Posterior vena cava (tissue), 2 donors: ENCODE measurements around the gene ELMO3. TPM values are rescaled to one million over a fixed set of nuclear protein-coding genes. Genes with fewer than 3 reads are reported as not detected.

ENCODE experiments used
- DNase-seq: peaks from one replicate; pipeline ENCODE4 v3.0.0-alpha.2; 2020; ENCODE audit warnings: low spot score
- intact Hi-C, 2 donors: fragments of 100-400 bp; cut with DNase I; formaldehyde crosslinking; loops; one replicate each; pipeline versions ENCODE4 v1.14.1 to v1.14.2; 2022 to 2023
- microRNA-seq, 2 donors: library from miRNA; unstranded; fragments of <30 nt; microRNA quantifications; one replicate each; pipeline ENCODE4 v1.2.0, GENCODE V29; 2020 to 2021; ENCODE audit warnings: borderline microRNAs expressed in 2 of 2
- total RNA-seq, 2 donors: library from RNA; stranded (reverse); fragmentation: NEBNext Ultra II Directional; extraction: Animal tissue kit (Norgen Biotek cat#: 25700); gene quantifications; one replicate each; pipeline ENCODE4 v1.2.1, GENCODE V29; 2021
- donor health status: DM: yes; HTN: yes; CAD: no.
- donor health status: DM: yes; HTN: yes; CAD: no.

ELMO3 gene
- total RNA-seq, 2 donors from 2014 or later, result 0.93 to 1.2 TPM

GRCh38 chr16:67246081-67246755 lies 47.3 kb downstream of the ELMO3 start:
- DNase-seq, result peak; percentile 93
- intact Hi-C loops, result no loop called here

GRCh38 chr16:67246756-67247191 lies 47.8 kb downstream of the ELMO3 start:
- intact Hi-C loops, result no loop called here

GRCh38 chr16:67247192-67248072 lies 48.5 kb downstream of the ELMO3 start, which contains the start of gene FHOD1:
FHOD1 (minus strand) TSS chr16:67247481; CDS start chr16:67247410, 71 bp downstream.
- DNase-seq, result peak; percentile 100
- intact Hi-C loops, result no loop called here

More at GRCh38 chr16:67246756-67247191, 47.8 kb downstream of the ELMO3 start:
- DNase-seq, result no peak

- no peak for DNase-seq
- intact Hi-C loops, result no loop called here
Measured at GRCh38 chr16:67248073-67248400, 49.1 kb downstream of the ELMO3 start.

- intact Hi-C loops, result no loop called here
Measured at GRCh38 chr16:67248401-67249177, 49.7 kb downstream of the ELMO3 start, which contains the start of gene SLC9A5. SLC9A5 (plus strand) TSS chr16:67248979; CDS start chr16:67249015, 36 bp downstream.

GRCh38 chr16:67249178-67250044 lies 50.5 kb downstream of the ELMO3 start:
- intact Hi-C loops, result no loop called here
- DNase-seq, result no peak

More at GRCh38 chr16:67248401-67249177, 49.7 kb downstream of the ELMO3 start, which contains the start of gene SLC9A5:
- DNase-seq, result no peak

GRCh38 chr16:67250045-67250327 lies 51.1 kb downstream of the ELMO3 start:
- DNase-seq, result peak; percentile 2

GRCh38 chr16:67252609-67253497 lies 53.9 kb downstream of the ELMO3 start:
- DNase-seq, result peak; percentile 65

More at GRCh38 chr16:67250045-67250327, 51.1 kb downstream of the ELMO3 start:
- intact Hi-C loops, result no loop called here

More at GRCh38 chr16:67252609-67253497, 53.9 kb downstream of the ELMO3 start:
- intact Hi-C loops, result no loop called here

Small RNA genes lying within 50 kb of the gene (microRNA-seq; reads per million reads assigned to microRNA genes)
- 137 to 214 reads per million in 2 donors for gene MIR328

Other genes with a start within 250 kb of the ELMO3 start
- 1 to 10 TPM in 1 of 2 donors, under 1 TPM in 1; 0.10 to 1.3 TPM for gene CES3, start 237.9 kb upstream of the ELMO3 start, total RNA-seq
- 1 to 10 TPM; 2.8 to 7.4 TPM for gene CES4A, start 210.5 kb upstream of the ELMO3 start, total RNA-seq
- gene CBFB, start 170.0 kb upstream of the ELMO3 start, total RNA-seq, result 10 to 100 TPM; 39.7 to 42.0 TPM
- gene PHAF1, start 89.2 kb upstream of the ELMO3 start, total RNA-seq, result 10 to 100 TPM; 10.4 to 12.0 TPM
- 10 to 100 TPM; 13.0 to 22.0 TPM for gene B3GNT9, start 48.1 kb upstream of the ELMO3 start, total RNA-seq
- gene TRADD, start 39.2 kb upstream of the ELMO3 start, total RNA-seq, result 10 to 100 TPM; 15.6 to 17.4 TPM
- gene FBXL8, start 39.2 kb upstream of the ELMO3 start, total RNA-seq, result 10 to 100 TPM in 1 of 2 donors, 1 to 10 TPM in 1; 9.2 to 13.0 TPM
- 10 to 100 TPM; 25.8 to 40.1 TPM for gene HSF4, start 34.4 kb upstream of the ELMO3 start, total RNA-seq
- 10 to 100 TPM; 18.8 to 31.6 TPM for gene NOL3, start 28.6 kb upstream of the ELMO3 start, total RNA-seq
- gene MATCAP1, start 15.2 kb upstream of the ELMO3 start, total RNA-seq, result 10 to 100 TPM; 18.3 to 22.1 TPM
- 1 to 10 TPM; 1.6 to 3.1 TPM for gene EXOC3L1, start 9.0 kb upstream of the ELMO3 start, total RNA-seq
- 10 to 100 TPM; 42.0 to 43.8 TPM for gene E2F4, start 7.0 kb upstream of the ELMO3 start, total RNA-seq
- 10 to 100 TPM; 25.1 to 33.1 TPM for gene TMEM208, start 28.0 kb downstream of the ELMO3 start, total RNA-seq
- 10 to 100 TPM; 23.8 to 32.9 TPM for gene FHOD1, start 48.4 kb downstream of the ELMO3 start, total RNA-seq
- 1 to 10 TPM in 1 of 2 donors, under 1 TPM in 1; 0.57 to 1.1 TPM for gene SLC9A5, start 49.8 kb downstream of the ELMO3 start, total RNA-seq
- gene PLEKHG4, start 80.4 kb downstream of the ELMO3 start, total RNA-seq, result 1 to 10 TPM; 3.2 to 5.4 TPM
- gene KCTD19, start 127.6 kb downstream of the ELMO3 start, total RNA-seq, result not detected
- under 1 TPM in 1 of 2 donors, not detected in 1; 0.56 TPM for gene LRRC36, start 127.7 kb downstream of the ELMO3 start, total RNA-seq
- 10 to 100 TPM in 1 of 2 donors, 1 to 10 TPM in 1; 8.2 to 39.3 TPM for gene TPPP3, start 194.4 kb downstream of the ELMO3 start, total RNA-seq
- 10 to 100 TPM; 10.7 to 11.3 TPM for gene ZDHHC1, start 217.3 kb downstream of the ELMO3 start, total RNA-seq
- gene HSD11B2, start 232.0 kb downstream of the ELMO3 start, total RNA-seq, result 1 to 10 TPM in 1 of 2 donors, under 1 TPM in 1; 0.43 to 3.2 TPM